Trophoblast cell (in vitro differentiated cells and primary cell): ENCODE results near the gene COPG2.
"Not testable (repeated sequence)": the region's sequence is repeated elsewhere in the genome, so short reads cannot be mapped to it uniquely, and the experiment has no call there.

Experiments used
- DNase-seq, 2 donors: peaks; one replicate each; pipeline ENCODE4 v3.0.0-alpha.2; 2016
- H2AFZ ChIP-seq: 2 replicates; pipeline ENCODE4 v1.6.1; 2013; ENCODE audit warnings: low read length, moderate library complexity, mild to moderate bottlenecking; ENCODE audit not compliant: insufficient read depth, poor library complexity
- H2AK5ac ChIP-seq: 2 replicates; pipeline ENCODE4 v1.6.1; 2013; ENCODE audit warnings: mild to moderate bottlenecking, low read length
- H2BK120ac ChIP-seq: 2 replicates; pipeline ENCODE4 v1.6.1; 2013; ENCODE audit warnings: low read length, mild to moderate bottlenecking, moderate library complexity; ENCODE audit not compliant: insufficient read depth, poor library complexity
- H2BK12ac ChIP-seq: 2 replicates; pipeline ENCODE4 v1.6.1; 2013; ENCODE audit warnings: mild to moderate bottlenecking, low read length, moderate library complexity
- H2BK5ac ChIP-seq: 2 replicates; pipeline ENCODE4 v1.6.1; 2013; ENCODE audit warnings: low read length, low read depth, moderate library complexity, mild to moderate bottlenecking; ENCODE audit not compliant: poor library complexity
- H3K14ac ChIP-seq: 2 replicates; pipeline ENCODE4 v1.6.1; 2013; ENCODE audit warnings: mild to moderate bottlenecking, low read length
- H3K18ac ChIP-seq: 2 replicates; pipeline ENCODE4 v1.6.1; 2013; ENCODE audit warnings: mild to moderate bottlenecking, low read length
- H3K23ac ChIP-seq: 2 replicates; pipeline ENCODE4 v1.6.1; 2013; ENCODE audit warnings: low read length
- H3K27ac ChIP-seq: 2 replicates; pipeline ENCODE4 v1.5.1; 2013; ENCODE audit warnings: low read depth, mild to moderate bottlenecking, inconsistent platforms, low read length, moderate library complexity
- H3K27me3 ChIP-seq: 2 replicates; pipeline ENCODE4 v1.6.1; 2013; ENCODE audit warnings: inconsistent platforms, mild to moderate bottlenecking, low read length, moderate library complexity; ENCODE audit not compliant: insufficient read depth
- H3K36me3 ChIP-seq, 2 experiments: 1 replicate in 1 of 2; 2 replicates in 1 of 2; pipeline ENCODE4 v1.6.1; 2013; ENCODE audit warnings: low read length in 2 of 2, mild to moderate bottlenecking in 2 of 2, moderate library complexity in 1 of 2; ENCODE audit not compliant: insufficient read depth in 2 of 2, control insufficient read depth in 1 of 2
- H3K4ac ChIP-seq: 2 replicates; pipeline ENCODE4 v1.6.1; 2013; ENCODE audit warnings: low read depth, mild to moderate bottlenecking, low read length, moderate library complexity
- H3K4me1 ChIP-seq, 2 experiments: 1 replicate in 1 of 2; 2 replicates in 1 of 2; pipeline ENCODE4 v1.6.1; 2013; ENCODE audit warnings: low read length in 2 of 2, mild to moderate bottlenecking in 2 of 2, moderate library complexity in 1 of 2; ENCODE audit not compliant: insufficient read depth in 2 of 2, control insufficient read depth in 1 of 2
- H3K4me2 ChIP-seq: 2 replicates; pipeline ENCODE4 v1.6.1; 2013; ENCODE audit warnings: inconsistent platforms, mild to moderate bottlenecking, low read length, moderate library complexity
- H3K4me3 ChIP-seq: 2 replicates; pipeline ENCODE4 v1.5.1; 2013; ENCODE audit warnings: mild to moderate bottlenecking, low read depth, low read length, inconsistent platforms
- H3K79me1 ChIP-seq: one replicate; pipeline ENCODE4 v1.6.1; 2013; ENCODE audit warnings: low read length
- H3K79me2 ChIP-seq: 2 replicates; pipeline ENCODE4 v1.6.1; 2013; ENCODE audit warnings: low read length, mild to moderate bottlenecking; ENCODE audit not compliant: control insufficient read depth, insufficient read depth, poor library complexity
- H3K9ac ChIP-seq: 2 replicates; pipeline ENCODE4 v1.6.1; 2013; ENCODE audit warnings: mild to moderate bottlenecking, low read length
- H3K9me3 ChIP-seq: 2 replicates; pipeline ENCODE4 v1.6.1; 2013; ENCODE audit warnings: low read depth, mild to moderate bottlenecking, control low read depth, inconsistent platforms, low read length; ENCODE audit not compliant: insufficient read depth
- H4K12ac ChIP-seq: 2 replicates; pipeline ENCODE4 v1.6.1; 2013; ENCODE audit warnings: low read depth, mild to moderate bottlenecking, low read length, moderate library complexity
- H4K8ac ChIP-seq: 2 replicates; pipeline ENCODE4 v1.6.1; 2013; ENCODE audit warnings: low read depth, mild to moderate bottlenecking, low read length, moderate library complexity
- H4K91ac ChIP-seq: one replicate; pipeline ENCODE4 v1.6.1; 2013; ENCODE audit warnings: low read depth, mild to moderate bottlenecking, low read length, moderate library complexity
- WGBS: extraction: QIAGEN DNeasy Blood & Tissue Kit; methylation state at CpG from one replicate; pipeline ENCODE4 v1.1.7; 2013; ENCODE audit warnings: missing lambda C conversion rate; ENCODE audit not compliant: insufficient read length, insufficient coverage; ENCODE audit errors: extremely low coverage; 5-methylcytosine and 5-hydroxymethylcytosine counted together

The COPG2 gene

GRCh38 chr7:130513447-130513846 is 155.1 kb downstream of the COPG2 start:
- Histone ChIP-seq H2AK5ac (no peak overlapping the region), H3K4me2 (no peak overlapping the region), H3K9ac (no peak overlapping the region), H3K36me3 (peaks cover 0 to 7% of the 10 kb centered on the region in 2 experiments), H2BK5ac (no peak overlapping the region), H3K23ac (no peak overlapping the region), H2BK12ac (no peak overlapping the region), H3K14ac (no peak overlapping the region), H3K4me3 (no peak overlapping the region), H3K4me1 (no peaks in the 10 kb centered on the region), H4K12ac (no peak overlapping the region), H4K8ac (no peak overlapping the region), H3K18ac (no peak overlapping the region), H3K27ac (no peak overlapping the region), H3K9me3 (peaks cover 1% of the 10 kb centered on the region), H2AFZ (no peak overlapping the region), H3K79me2 (no peaks in the 10 kb centered on the region), H3K4ac (no peak overlapping the region), H3K79me1 (no peaks in the 10 kb centered on the region), H4K91ac (no peak overlapping the region), H3K27me3 (no peaks in the 10 kb centered on the region), H2BK120ac (no peak overlapping the region)
- no peak for DNase-seq
- no CpG with 5 or more reads among the region's 1 CpG for WGBS

- no CpG with 5 or more reads among the region's 3 CpGs for WGBS
- H4K12ac ChIP-seq, H3K27me3 ChIP-seq: not testable (repeated sequence)
These were observed 156.5 kb downstream of the COPG2 start for GRCh38 chr7:130512038-130512437.

GRCh38 chr7:130506358-130506757 is 162.2 kb downstream of the COPG2 start:
- H3K79me2 ChIP-seq: no peaks in the 10 kb centered on the region
- no peak overlapping the region for H2AFZ ChIP-seq
- no peak overlapping the region for H3K14ac ChIP-seq
- no peak overlapping the region for H3K23ac ChIP-seq
- H2BK5ac ChIP-seq: no peak overlapping the region
- H3K36me3 ChIP-seq: peaks cover 11 to 41% of the 10 kb centered on the region in 2 experiments
- no peak overlapping the region for H2BK12ac ChIP-seq
- no peaks in the 10 kb centered on the region for H3K79me1 ChIP-seq
- H3K18ac ChIP-seq: no peak overlapping the region
- no peak for DNase-seq
- no peak overlapping the region for H2BK120ac ChIP-seq
- peaks cover 1% of the 10 kb centered on the region for H3K9me3 ChIP-seq
- no peak overlapping the region for H3K9ac ChIP-seq
- H3K4ac ChIP-seq: no peak overlapping the region
- no peaks in the 10 kb centered on the region for H3K4me1 ChIP-seq
- H3K4me3 ChIP-seq: no peak overlapping the region
- H4K91ac ChIP-seq: no peak overlapping the region
- H3K27ac ChIP-seq: no peak overlapping the region
- no peak overlapping the region for H3K4me2 ChIP-seq
- H3K27me3 ChIP-seq: no peaks in the 10 kb centered on the region
- no CpG with 5 or more reads among the region's 3 CpGs for WGBS
- H2AK5ac ChIP-seq: no peak overlapping the region
- no peak overlapping the region for H4K12ac ChIP-seq
- H4K8ac ChIP-seq: no peak overlapping the region

More at GRCh38 chr7:130512038-130512437, 156.5 kb downstream of the COPG2 start:
- not testable (repeated sequence) for H3K4ac ChIP-seq, H2BK12ac ChIP-seq, H4K91ac ChIP-seq, H3K79me1 ChIP-seq, H3K9ac ChIP-seq, H2AK5ac ChIP-seq, H2AFZ ChIP-seq, H3K4me2 ChIP-seq, H3K27ac ChIP-seq, H3K4me1 ChIP-seq, H2BK120ac ChIP-seq, H3K23ac ChIP-seq, H3K9me3 ChIP-seq, H3K18ac ChIP-seq, H3K4me3 ChIP-seq, H2BK5ac ChIP-seq, H4K8ac ChIP-seq, DNase-seq, H3K14ac ChIP-seq, H3K79me2 ChIP-seq
- peaks cover 0 to 12% of the 10 kb centered on the region in 2 experiments for H3K36me3 ChIP-seq

GRCh38 chr7:130505753-130506152 is 162.8 kb downstream of the COPG2 start:
- H3K27me3 ChIP-seq: no peaks in the 10 kb centered on the region
- no peak overlapping the region for H3K4me3 ChIP-seq
- no peak overlapping the region for H2BK12ac ChIP-seq
- no peak overlapping the region for H4K91ac ChIP-seq
- no peak overlapping the region for H3K18ac ChIP-seq
- no peaks in the 10 kb centered on the region for H3K9me3 ChIP-seq
- no peak overlapping the region for H3K9ac ChIP-seq
- no peaks in the 10 kb centered on the region for H3K79me1 ChIP-seq
- H3K14ac ChIP-seq: no peak overlapping the region
- no peak overlapping the region for H3K4ac ChIP-seq
- H2BK120ac ChIP-seq: no peak overlapping the region
- no peak overlapping the region for H3K23ac ChIP-seq
- no peak overlapping the region for H3K27ac ChIP-seq
- H2AFZ ChIP-seq: no peak overlapping the region
- H4K8ac ChIP-seq: no peak overlapping the region
- H4K12ac ChIP-seq: no peak overlapping the region
- no peak overlapping the region for H2BK5ac ChIP-seq
- H2AK5ac ChIP-seq: no peak overlapping the region
- no peak overlapping the region for H3K4me2 ChIP-seq
- H3K4me1 ChIP-seq: no peaks in the 10 kb centered on the region
- no peaks in the 10 kb centered on the region for H3K79me2 ChIP-seq
- peaks cover 11 to 42% of the 10 kb centered on the region in 2 experiments for H3K36me3 ChIP-seq
- DNase-seq: no peak
